Heart left ventricle (tissue), 13 donors: ENCODE measurements around the gene ZNF865.

Experiments
- CTCF ChIP-seq, 12 donors: fragments of 200-600 bp; sonication (generic) in 4 of 12; IDR thresholded peaks; one replicate each; pipeline versions ENCODE4 v1.5.0 to v1.8.0; 2018 to 2022; ENCODE audit warnings: antibody characterized with exemption in 12 of 12, mild to moderate bottlenecking in 5 of 12
- POLR2A ChIP-seq, 2 donors: fragments of 450-650 bp; IDR thresholded peaks; one replicate each; pipeline ENCODE4 v1.6.1; 2017; ENCODE audit warnings: antibody characterized with exemption in 2 of 2, mild to moderate bottlenecking in 2 of 2, moderate library complexity in 2 of 2
- donor health status: ischemic (EF 13 %, LVEDD 7.1; RV severe dilation, severe dysfunction).
- donor health status: DM: no; HTN: yes; CAD: no.
- donor health status: DM: no; HTN: no; CAD: no.
- donor health status: ischemic (EF 25% LVEDD 6.9; RV normal size, moderate dysfunction).
- donor health status: ischemic (EF 25% LVEDD 5.7; RV mildly dilated, moderate dysfunction).
- donor health status: ischemic (EF 35%, LVEDD 5.7; RV mildly dilated, moderate dysfunction).
- donor health status: nonischemic (EF 11% LVEDD 7.7; RV severe dilation, severe dysfunction).
- donor health status: DM: yes; HTN: yes; CAD: no.
- donor health status: PGD.
- donor health status: ischemic (EF 29% LVEDD 5.4; RV normal size, mild dysfunction).
- donor health status: nonischemic (EF 23%, LVEDD 6.1; RV moderate dilation, normal function).

DNA sequence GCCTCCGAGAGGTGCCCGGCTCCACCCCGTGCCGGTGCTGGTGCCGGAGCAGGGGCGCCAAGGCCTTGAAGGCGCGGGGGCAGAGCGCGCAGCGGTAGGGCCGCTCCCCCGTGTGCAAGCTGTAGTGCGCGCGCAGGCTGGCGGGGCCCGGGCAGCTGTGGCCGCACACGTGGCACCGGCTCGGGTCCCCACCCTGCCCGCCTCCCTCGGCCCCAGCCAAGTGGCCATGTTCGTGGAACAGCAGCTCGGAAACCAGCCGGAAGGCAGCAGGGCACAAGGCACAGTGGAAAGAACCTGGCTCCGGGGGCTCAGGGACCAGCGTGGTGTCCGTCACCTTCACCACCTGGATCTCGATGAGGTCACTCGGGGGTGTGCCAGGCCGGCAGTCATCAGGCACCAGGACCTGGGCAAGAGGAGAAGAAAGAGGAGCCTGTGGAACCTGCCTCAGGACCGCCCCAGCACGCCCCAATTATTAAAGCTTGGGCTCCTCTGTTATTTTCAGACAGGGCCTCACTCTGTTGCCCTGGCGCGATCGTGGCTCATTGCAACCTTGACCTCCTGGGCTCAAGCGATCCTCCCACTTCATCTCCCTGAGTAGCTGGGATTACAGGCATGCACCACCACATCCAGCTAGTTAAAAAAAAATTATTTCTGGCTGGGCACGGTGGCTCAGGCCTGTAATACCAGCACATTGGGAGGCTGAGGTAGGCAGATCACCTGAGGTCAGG lies 17.0 kb downstream of the ZNF865 start:
- TF ChIP-seq CTCF (IDR thresholded peaks at IDR 0.05) (no peak), POLR2A (IDR thresholded peaks at IDR 0.05) (no peak)
